Right renal cortex interstitium (tissue), 3 donors: ENCODE data around the gene TAX1BP1. TPM values are rescaled to one million over a fixed set of nuclear protein-coding genes. Genes with fewer than 3 reads are reported as not detected.
A peak's percentile ranks its signal among the peaks of the same experiment; 100 is the strongest.
"Not testable (repeated sequence)": the region's sequence is repeated elsewhere in the genome, so short reads cannot be mapped to it uniquely, and the experiment has no call there.

Experiments
- DNase-seq, 3 donors: peaks; one replicate each; pipeline ENCODE4 v3.0.0-alpha.2; 2013; ENCODE audit warnings: low read depth in 3 of 3, low spot score in 2 of 3
- polyA plus RNA-seq, 3 donors: library from polyadenylated mRNA; unstranded; fragments of 120-200 nt; gene quantifications; one replicate each; pipeline ENCODE4 v1.2.1, GENCODE V29; 2013; ENCODE audit not compliant: insufficient read length in 3 of 3

The TAX1BP1 gene
- polyA plus RNA-seq, 3 donors = 139 to 143 (median 143) TPM

DNA sequence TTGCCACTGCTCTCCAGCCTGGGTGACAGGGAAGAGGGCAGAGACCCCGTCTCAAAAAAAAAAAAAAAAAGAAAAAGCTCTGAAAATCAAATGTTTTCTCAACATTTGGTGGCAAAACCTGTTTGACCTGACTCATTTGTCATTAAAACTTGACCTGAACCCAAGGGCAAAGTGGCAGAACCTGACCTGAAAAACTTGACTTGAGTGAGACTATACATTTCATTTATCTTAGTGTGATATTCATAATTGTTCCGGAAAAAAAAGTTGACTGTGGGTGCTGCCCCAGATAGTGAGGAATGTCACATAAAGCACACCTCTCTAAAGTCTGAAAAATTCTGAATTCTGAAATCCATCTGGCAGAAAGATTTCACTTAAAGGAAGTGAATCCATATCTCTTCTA lies 2.3 kb upstream of the TAX1BP1 start:
- DNase-seq = no peak

DNA sequence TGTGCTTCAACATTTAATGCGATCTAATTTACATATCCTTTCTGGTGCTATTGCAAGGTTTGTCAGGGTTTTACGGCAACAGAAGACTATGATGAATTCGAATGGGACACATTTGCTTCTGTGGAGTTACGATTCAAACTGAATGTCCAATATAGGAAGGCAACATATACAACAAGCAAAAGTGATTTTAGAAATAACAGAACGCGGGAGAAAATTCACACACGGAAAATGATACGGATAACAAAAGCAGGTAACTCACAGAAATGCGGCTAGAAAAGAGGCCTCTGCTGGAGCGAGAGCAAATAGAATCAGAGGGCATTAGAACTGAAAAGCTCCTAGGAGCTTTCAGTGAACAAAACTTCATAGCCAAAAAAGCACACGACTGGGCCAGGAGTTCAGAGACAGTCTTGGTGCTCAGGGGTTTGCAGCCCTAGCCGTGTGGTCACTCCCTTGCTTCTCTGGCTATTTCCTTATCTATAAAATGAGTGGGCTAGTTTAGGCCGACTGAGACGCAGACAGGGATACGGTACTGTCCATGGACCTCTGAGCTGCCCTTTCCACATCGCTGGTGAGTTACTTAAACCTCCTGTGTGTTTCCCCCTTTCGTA lies 557 bp upstream of the TAX1BP1 start:
- DNase-seq = peak in 1 of 3 donors; percentile 60

DNA sequence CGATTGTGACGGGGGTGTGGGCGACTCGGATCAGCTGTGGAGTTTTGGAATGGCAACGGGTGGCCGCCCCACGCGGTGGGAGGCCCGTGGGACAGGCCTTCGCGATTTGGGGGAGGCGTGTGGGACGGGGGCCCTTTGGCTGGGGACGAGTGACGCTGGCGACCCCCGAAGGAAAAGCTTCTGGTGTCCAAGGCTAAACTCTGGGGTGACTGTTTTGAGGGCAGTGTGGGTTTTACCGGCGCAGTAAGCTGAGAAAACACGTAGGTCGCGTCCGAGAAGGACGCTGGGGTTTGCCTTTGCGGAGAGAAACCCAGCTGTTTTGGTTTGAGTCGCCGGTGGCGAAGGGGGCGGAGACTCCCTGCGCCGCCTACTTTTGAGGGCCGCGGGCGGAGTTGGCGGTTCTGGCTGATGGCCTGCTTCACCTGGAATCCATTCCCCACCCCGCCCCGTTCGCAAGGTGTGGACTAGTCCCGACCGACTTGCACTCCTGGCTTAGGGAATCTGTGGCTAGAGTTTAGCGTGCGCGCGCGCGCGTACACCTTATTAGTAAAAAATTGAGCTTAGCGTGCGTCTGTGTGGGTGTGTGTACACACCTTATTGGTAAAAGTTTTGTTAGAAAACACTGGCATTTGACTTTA lies 606 bp downstream of the TAX1BP1 start:
- peak; percentile 66 to 79 (median 68) for DNase-seq

DNA sequence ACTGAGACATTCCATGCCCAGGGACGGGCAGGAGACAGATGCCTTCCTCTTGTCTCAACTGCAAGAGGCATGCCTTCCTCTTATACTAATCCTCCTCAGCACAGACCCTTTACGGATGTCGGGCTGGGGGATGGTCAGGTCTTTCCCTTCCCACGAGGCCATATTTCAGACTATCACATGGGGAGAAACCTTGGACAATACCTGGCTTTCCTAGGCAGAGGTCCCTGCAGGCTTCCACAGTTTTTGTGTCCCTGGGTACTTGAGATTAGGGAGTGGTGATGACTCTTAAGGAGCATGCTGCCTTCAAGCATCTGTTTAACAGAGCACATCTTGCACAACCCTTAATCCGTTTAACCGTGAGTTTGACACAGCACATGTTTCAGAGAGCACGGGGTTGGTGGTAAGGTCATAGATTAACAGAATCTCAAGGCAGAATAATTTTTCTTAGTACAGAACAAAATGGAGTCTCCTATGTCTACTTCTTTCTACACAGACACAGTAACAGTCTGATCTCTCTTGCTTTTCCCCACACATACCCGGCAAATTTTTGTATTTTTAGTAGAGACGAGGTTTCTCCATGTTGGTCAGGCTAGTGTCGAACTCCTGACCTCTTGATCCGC lies 2.2 kb downstream of the TAX1BP1 start:
- DNase-seq = not testable (repeated sequence)

DNA sequence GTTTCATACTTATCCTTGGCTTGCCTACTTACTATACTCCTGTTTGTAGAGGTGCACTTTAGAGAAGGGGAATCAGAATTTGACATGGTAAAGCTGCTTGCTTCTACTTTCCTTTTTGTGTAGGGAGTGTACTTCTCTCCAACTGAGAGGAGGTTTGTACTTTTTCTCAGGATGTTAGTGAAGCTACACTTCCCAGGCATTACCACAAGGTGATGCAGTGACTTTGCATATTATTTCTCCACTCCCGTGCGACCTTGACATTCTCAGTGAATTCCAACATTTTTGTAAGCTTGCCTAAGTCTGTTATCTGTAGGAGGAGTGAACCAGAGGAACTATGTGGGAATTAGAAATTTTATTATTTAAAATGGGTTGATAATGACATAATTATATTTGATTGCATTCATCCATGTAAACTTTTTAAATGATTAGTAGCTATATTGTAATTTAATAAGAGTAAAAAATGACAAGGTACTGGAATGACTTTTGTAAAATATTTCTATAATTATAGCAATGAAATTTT lies 5.2 kb downstream of the TAX1BP1 start:
- no peak for DNase-seq

DNA sequence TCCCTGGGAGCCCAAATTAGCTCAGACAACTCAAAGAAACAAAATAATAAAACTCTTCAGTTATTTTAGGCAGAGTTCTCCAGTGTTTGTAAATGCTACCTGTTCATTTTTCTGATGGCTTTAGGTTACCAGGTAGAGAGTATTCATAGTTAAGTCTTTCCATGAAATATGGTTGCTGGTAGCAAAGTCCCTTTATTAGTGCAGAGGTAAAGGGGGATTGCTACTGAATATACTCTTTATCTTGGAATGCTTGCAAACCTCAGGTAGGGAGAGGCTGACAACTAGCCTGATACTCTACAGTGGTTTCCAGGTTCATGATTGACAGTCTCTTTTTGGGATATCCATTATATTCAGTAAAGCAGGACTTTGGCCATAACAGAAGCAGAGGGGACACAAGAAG lies 6.5 kb downstream of the TAX1BP1 start:
- DNase-seq = no peak

DNA sequence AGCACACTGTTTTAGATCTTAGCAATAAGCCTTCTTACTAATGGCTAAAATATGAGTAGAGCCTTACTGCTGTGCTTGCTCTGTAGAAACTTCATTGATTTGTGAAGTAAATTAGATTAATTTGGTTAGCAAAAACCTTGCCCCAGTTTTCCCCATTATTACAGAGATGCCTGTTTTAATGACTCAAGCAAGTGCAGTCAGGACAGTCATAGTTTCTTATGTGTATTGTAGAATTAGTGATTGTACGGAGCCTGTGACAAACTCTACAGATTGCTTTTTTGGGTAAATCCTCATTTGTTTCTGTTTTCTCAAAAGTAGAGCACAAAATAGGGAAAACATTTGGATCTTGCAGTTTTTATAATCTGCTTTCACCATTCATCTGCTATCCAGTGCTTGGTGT lies 7.0 kb downstream of the TAX1BP1 start:
- no peak for DNase-seq

DNA sequence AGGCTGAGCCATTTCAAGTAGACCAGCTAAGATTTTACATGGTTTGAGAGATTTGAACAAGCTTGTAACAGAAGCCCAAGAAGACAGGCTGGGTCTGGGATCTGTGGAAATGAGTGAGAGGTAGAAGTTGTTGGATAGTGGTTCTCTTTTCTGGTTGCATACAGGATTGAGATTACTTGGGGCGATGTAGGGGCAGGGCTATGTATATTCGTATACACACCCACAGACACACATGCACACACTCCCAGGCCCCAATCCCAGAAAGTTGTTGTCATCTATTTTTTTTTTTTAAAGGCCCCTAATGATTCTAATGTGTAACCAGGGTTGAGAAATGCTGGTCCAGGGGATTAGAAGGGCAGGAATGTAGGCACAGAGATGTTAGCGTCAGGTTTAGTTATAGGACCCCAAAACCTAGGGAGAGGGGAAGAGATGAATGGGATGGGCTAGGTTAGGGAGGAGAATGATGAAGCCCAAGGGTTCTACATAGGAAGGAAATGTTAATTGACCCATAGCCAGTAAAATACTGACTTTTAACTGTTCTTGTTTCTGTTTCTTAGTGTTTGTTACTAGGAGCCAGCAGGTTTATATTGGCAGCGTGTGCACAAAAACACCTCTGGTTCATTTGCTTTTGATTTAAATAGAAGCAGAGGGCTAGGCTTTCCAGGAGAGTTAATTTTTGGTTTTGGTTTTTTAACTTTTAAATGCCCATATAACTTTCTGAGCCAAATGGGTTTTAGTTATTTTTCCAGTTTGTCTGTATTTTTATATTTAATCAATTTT lies 7.8 kb downstream of the TAX1BP1 start:
- DNase-seq = no peak

DNA sequence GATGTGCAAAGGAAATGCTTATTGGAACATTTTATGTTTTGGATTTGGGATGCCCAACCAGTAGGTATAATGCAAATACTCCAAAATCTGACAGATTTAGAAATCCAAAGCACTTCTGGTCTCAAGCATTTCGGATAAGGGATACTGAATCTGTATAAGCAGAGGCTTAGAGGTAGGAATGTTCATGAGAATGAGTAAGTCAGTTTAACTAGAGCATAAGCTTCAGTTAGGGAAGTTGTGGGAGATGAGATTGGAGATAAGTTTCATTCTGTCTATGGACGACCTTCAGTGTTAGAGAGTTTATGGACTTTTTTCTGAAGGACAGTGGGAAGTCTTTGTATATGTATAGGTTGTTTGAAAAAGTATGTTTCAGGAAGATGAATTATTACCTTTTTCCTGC lies 10.4 kb downstream of the TAX1BP1 start:
- DNase-seq = no peak

DNA sequence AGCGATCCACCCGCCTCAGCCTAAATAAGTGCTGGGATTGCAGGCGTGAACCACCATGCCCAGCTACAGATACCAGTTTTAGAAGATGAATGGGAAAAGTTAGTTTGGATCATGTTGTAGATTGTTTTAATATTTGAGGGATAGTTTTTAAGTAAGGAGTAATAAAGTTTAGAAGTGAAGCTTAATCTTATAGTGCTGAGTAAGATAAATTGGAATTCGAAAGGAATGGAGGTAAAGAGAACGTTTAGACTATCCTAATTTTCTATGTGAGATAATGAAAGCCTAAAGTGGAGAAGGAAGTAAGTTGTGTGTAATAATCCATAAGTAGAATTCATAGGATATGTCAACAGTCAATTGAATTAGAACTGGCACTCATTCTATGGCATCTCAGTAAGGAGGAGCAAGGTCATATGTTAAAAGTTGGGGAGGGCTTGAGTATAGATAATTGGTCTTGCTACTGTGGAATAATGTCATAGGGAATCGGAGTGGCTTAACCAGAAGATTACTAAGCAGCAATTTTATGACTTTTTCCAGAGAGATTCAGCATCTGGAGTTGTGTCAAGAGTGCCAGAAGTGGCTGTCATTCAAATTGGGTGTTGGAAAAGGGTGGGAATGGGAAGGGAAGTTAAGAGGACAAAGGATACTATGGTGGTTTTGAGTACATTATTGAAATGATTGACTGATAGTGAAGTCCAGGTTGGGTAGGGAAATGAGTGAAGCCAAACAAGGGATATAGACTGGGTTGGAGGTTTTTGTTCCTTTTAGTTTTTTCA lies 12.1 kb downstream of the TAX1BP1 start:
- no peak for DNase-seq

DNA sequence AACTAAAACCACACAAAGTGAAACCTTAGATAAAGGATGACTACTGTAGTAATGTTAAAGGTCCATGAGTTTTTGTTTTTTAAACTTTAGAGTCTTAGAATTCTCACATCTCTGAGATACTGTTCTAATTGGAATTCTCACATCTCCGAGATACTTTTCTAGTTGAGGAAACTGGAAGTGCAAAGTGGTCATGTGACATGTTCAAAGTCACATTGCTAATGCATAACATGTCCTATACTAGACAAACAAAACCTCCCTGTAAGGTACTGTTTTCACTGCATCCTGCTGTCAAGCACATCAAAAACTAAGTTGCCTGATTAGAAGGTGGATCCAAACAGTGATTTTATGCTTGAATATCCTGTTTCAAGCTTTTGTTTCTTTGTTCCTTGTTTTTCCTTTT lies 13.9 kb downstream of the TAX1BP1 start:
- DNase-seq = no peak

DNA sequence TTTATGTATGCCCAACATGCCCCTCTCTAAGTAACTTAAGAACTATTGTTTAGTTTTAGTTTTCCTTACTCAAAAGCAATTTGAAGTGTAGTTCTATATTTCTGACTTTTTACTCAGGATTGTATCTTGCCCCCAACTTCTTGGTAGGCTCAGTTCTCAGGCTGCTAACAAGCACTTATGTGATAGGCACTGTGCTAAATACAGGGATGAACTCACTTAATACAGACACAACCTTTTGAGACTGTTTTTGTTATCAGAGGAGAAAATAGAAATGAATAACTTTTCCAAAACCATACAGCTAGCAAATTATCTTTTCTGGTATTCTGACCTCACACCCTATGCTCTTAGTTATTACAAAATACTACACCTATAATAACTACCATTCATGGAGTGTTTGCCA lies 16.3 kb downstream of the TAX1BP1 start:
- DNase-seq = no peak

DNA sequence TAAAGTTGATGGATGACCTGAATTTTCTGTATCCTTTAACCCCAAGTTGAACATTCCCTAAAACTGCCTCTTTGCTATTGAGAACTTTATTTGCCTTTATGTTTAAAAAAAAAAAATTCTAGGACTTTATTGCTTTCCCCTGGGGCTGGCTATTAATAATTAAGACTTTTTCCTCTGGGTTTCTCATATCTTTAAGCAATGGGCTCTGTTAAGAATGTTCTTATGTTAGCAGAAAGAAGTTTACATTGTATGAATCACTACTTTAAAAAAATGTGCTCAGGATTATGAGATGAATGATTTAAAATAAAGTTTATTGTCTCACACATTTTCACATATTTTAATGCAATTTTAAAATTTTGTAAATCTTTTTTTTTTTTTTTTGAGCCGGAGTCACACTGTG lies 19.5 kb downstream of the TAX1BP1 start:
- no peak for DNase-seq

DNA sequence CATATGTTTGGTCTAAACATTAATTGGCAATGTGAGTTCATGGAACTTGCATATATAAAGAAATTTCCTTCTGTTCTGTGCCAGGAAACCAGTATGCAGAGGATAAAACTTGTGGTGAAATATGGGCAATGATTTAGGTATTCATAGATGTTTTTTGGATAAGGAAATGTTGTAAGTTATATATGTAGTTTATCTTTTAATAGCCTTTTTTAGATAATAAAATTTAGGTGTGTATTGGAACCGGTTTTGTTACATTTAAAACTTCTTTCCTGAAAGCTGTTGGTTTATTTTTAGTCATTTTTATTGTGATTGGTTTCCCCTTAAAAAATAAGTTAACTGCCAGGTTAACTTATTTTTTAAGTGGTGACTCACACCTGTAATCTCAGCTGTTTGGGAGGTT lies 22.1 kb downstream of the TAX1BP1 start:
- DNase-seq = no peak

DNA sequence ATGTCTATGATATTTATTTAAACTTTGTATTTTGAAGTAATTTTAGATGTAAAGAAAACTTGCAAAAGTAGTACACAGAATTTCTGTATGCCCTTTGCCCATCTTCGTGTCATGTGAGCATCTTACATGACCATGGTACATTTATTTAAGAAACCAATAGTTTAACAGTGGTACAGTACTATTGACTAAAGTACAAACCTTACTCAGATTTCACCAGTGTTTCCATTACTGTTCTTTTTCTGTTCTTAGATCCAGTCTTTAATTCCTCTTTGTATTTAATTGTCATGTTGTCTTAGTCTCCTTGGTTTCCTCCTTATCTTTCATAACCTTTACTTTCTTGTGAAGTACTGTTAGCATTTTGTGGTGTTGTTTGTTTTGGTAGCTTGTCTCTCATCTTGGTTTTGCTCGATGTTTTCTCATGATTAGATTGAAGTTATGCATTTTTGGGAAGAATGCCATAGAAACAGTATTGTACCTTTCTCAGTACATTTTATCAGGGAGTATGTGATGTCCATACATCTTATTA lies 24.1 kb downstream of the TAX1BP1 start:
- DNase-seq = no peak

DNA sequence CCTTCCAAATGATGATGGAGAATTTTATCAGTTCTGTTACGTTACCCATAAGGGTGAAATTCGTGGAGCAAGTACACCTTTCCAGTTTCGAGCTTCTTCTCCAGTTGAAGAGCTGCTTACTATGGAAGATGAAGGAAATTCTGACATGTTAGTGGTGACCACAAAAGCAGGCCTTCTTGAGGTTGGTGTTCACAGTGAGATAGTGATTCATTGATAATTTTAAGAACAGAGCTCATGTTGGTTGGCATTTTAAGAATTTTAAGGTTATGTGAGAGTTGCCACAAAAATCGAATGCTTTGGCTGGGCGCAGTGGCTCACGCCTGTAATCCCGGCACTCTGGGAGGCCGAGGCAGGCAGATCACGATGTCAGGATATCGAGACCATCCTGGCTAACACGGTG lies 25.9 kb downstream of the TAX1BP1 start:
- no peak for DNase-seq

DNA sequence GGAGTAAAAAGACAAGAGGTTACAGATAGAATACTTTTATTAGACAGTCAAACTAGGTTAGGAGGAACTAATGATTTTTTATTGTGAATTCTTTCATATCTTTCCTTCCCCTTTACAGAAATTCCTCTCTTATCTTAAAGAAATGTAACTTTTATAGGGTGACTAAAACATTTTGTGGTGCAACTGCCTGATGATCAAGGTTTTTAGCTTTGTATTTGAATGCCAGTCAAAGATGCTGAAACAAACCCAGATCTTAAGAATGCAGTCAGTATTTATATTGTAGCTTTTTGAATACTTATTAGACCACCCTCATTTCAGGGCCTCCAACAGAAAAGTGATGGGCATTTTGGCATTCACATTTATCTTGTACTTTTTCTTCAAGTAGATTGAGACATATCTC lies 27.4 kb downstream of the TAX1BP1 start:
- no peak for DNase-seq

DNA sequence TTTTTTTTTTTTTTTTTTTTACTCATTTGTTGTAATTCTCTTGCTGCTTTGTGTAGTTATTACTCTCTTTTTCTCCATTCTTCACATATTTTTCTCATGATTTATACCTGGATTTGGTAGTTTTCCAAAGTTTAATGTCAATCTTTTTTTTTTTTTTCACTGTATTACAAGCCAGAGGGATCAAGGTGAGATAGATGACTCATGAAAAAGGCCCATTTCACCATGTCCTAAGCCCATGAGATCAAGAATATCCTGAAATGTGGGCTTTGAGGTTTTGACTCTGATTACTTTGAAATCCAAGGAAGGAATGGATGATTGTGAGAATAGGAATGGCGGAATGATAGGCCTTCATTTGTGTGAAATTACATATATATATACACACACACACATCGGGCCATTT lies 31.1 kb downstream of the TAX1BP1 start:
- no peak for DNase-seq

DNA sequence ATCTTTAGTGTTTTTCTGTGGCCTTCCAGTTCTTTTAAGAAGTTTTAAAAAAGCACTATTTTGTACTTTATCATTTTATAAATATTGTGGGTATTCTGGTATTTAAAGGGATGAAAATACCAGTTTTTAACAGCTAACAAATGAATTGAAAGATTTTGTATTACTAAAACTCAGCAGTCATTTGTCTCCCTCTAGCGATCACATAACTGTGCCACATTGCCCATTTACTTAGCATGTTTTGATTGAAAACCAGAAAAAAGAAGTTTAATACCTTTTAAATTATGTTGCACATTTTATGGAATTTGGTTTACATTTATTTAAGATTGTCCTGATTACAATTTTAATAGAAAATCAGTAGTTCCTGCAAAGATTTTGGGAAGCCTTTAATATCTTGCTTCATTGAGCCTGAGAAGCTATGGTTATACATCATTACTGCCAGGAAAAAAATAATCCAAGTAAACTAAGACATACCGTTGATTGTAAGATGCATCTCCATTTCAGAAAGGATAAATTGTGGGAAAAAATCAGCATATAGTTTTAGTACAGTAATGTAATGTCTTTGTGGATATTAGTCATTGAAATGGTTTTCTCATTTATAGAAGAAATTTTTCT lies 34.9 kb downstream of the TAX1BP1 start:
- no peak for DNase-seq

DNA sequence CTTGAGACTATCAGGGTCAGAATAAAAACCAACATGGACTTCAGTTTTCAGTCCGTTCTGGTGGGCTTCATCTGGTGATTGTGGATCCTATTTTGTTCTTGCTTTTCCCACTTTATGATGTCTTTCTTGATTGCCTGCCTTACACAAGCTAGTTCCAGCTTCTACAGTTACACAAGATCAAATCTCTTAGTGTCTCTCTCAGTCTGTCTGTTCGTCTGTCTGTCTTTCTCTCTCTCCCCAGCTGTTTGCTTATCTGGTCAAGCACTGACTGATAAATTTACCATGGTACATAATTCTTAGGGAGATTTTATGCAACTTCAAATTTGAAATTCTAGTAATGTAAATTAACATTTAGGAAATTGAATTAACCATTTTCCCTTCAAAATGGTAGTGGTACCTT lies 35.8 kb downstream of the TAX1BP1 start:
- no peak for DNase-seq
